ENCODE measurements around the gene MCMBP.

GRCh38 chr10:119832951-119833350, 39.7 kb downstream of the MCMBP start:
- no peak for TF ChIP-seq CTCF (tag by site-specific recombination; IDR thresholded peaks at IDR 0.05)
- no peak for TF ChIP-seq OVOL3 (tag by site-specific recombination; IDR thresholded peaks at IDR 0.05)
- no peak for TF ChIP-seq ZNF677 (tag by site-specific recombination; IDR thresholded peaks at IDR 0.05)
- no peak for TF ChIP-seq GLIS1 (tag by site-specific recombination; IDR thresholded peaks at IDR 0.05)

All from HEK293 (cell line).